K562 (cell line): ENCODE data around the gene MEIS2. TPM values are rescaled to one million over a fixed set of nuclear protein-coding genes. Genes with fewer than 3 reads are reported as not detected.

Experiments used
- CTBP1 ChIP-seq: fragments of 450-650 bp; IDR thresholded peaks from 2 replicates; pipeline ENCODE4 v1.6.1; 2016; ENCODE audit warnings: borderline replicate concordance
- DMBX1 ChIP-seq: fragments of 250-450 bp; sonication (Bioruptor Pico); IDR thresholded peaks from 2 replicates; pipeline ENCODE4 v1.8.0; 2022; ENCODE audit warnings: inconsistent platforms, mild to moderate bottlenecking, moderate library complexity, borderline replicate concordance
- ELF1 ChIP-seq: fragments of 200-800 bp; sonication (Bioruptor generic); IDR thresholded peaks from 2 replicates; pipeline ENCODE4 v1.6.1; 2016; ENCODE audit warnings: missing genetic modification characterization, missing compliant biosample characterization
- FUS ChIP-seq: fragments of 200-400 bp; formaldehyde crosslinking; optimal IDR thresholded peaks from 2 replicates; pipeline ENCODE3; 2017; ENCODE audit warnings: low read depth, low read length
- HMGN3 ChIP-seq: IDR thresholded peaks from 2 replicates; pipeline ENCODE4 v1.6.1; 2011; ENCODE audit warnings: borderline replicate concordance, low read depth, mild to moderate bottlenecking, mixed read lengths, low read length; ENCODE audit not compliant: insufficient read length; ENCODE audit errors: extremely low read depth
- MAZ ChIP-seq, 2 experiments: fragments of 450-650 bp in 1 of 2; sonication (generic) in 1 of 2; formaldehyde crosslinking; IDR thresholded peaks in 1 of 2; conservative IDR thresholded peaks in 1 of 2; 2 replicates each; pipeline versions ENCODE4 v1.4.0 to v1.5.0; 2020; ENCODE audit warnings: mild to moderate bottlenecking in 1 of 2, missing genetic modification reagents in 1 of 2
- MCM2 ChIP-seq: fragments of 450-650 bp; IDR thresholded peaks from 2 replicates; pipeline ENCODE4 v1.6.1; 2017; ENCODE audit warnings: low read depth, mild to moderate bottlenecking
- MCM3 ChIP-seq: fragments of 450-650 bp; IDR thresholded peaks from 2 replicates; pipeline ENCODE4 v1.6.1; 2016
- PHB ChIP-seq: fragments of 250-450 bp; sonication (Bioruptor Pico); IDR thresholded peaks from 2 replicates; pipeline ENCODE4 v1.5.0; 2021
- POLR2B ChIP-seq: fragments of 450-650 bp; IDR thresholded peaks from 2 replicates; pipeline ENCODE4 v1.6.1; 2018; ENCODE audit warnings: low read depth; ENCODE audit not compliant: partially characterized antibody
- PURB ChIP-seq: sonication (generic); formaldehyde crosslinking; IDR thresholded peaks from 2 replicates; pipeline ENCODE4 v1.9.0; 2021; ENCODE audit warnings: low read depth, mild to moderate bottlenecking, missing genetic modification reagents
- RBM22 ChIP-seq: fragments of 200-400 bp; formaldehyde crosslinking; IDR thresholded peaks from 2 replicates; pipeline ENCODE4 v1.6.1; 2018; ENCODE audit warnings: low read length, low read depth; ENCODE audit not compliant: poor library complexity, severe bottlenecking
- SRSF3 ChIP-seq: fragments of 200-400 bp; formaldehyde crosslinking; IDR thresholded peaks from 2 replicates; pipeline ENCODE4 v1.6.1; 2016; ENCODE audit warnings: mild to moderate bottlenecking, low read length, moderate library complexity; ENCODE audit not compliant: insufficient read depth
- ZC3H4 ChIP-seq: sonication (generic); formaldehyde crosslinking; IDR thresholded peaks from 2 replicates; pipeline ENCODE4 v1.9.0; 2021; ENCODE audit warnings: missing genetic modification reagents, borderline replicate concordance
- ZNF740 ChIP-seq, 3 experiments: fragments of 200-800 bp in 1 of 3; sonication (Bioruptor generic) in 1 of 3; sonication (generic) in 1 of 3; formaldehyde crosslinking in 1 of 3; IDR thresholded peaks; 2 replicates each; pipeline versions ENCODE4 v1.6.1 to v1.8.0; 2016 to 2022; ENCODE audit warnings: mild to moderate bottlenecking in 2 of 3, missing compliant biosample characterization in 2 of 3, missing genetic modification characterization in 2 of 3, missing genetic modification reagents in 1 of 3
- ZNF780A ChIP-seq: fragments of 250-450 bp; sonication (Bioruptor Pico); IDR thresholded peaks from 2 replicates; pipeline ENCODE4 v1.5.0; 2021; ENCODE audit warnings: mild to moderate bottlenecking
- polyA plus RNA-seq, 8 experiments: library from polyadenylated mRNA; depleted of rRNA in 4 of 8; stranded (reverse) in 5 of 8; unstranded in 3 of 8; fragments of >200 nt; fragmentation: Nextera tagmentation in 2 of 8; fragmentation: Illumina TruSeq in 1 of 8; extraction: Ambion mirVana in 2 of 8; extraction: Trizol in 1 of 8; gene quantifications; 2 replicates each; pipeline versions ENCODE4 v1.2.1 to v1.2.3, GENCODE V29; 2011 to 2014; ENCODE audit warnings: inconsistent platforms in 1 of 8, missing spikeins in 1 of 8
- total RNA-seq, 7 experiments: library from RNA; depleted of rRNA in 6 of 7; stranded (reverse); fragments of >200 nt in 6 of 7; fragmentation: Illumina TruSeq in 2 of 7; extraction: Trizol in 2 of 7; gene quantifications; 2 replicates each; pipeline versions ENCODE4 v1.2.1 to v1.2.3, GENCODE V29; 2011 to 2021; ENCODE audit warnings: low replicate concordance in 1 of 7
- TF ChIP-seq, protein P1 (sequence below): sonication (generic); formaldehyde crosslinking; IDR thresholded peaks from 2 replicates; pipeline ENCODE4 v1.9.0; 2022; ENCODE audit warnings: mild to moderate bottlenecking, missing genetic modification reagents

Gene MEIS2
- total and polyA plus RNA-seq, 9 of the 15 experiments (the other 6 are each of a cell fraction or from before 2014, with no cell fraction given), result 7.5 to 64.2 (median 22.3) TPM

DNA sequence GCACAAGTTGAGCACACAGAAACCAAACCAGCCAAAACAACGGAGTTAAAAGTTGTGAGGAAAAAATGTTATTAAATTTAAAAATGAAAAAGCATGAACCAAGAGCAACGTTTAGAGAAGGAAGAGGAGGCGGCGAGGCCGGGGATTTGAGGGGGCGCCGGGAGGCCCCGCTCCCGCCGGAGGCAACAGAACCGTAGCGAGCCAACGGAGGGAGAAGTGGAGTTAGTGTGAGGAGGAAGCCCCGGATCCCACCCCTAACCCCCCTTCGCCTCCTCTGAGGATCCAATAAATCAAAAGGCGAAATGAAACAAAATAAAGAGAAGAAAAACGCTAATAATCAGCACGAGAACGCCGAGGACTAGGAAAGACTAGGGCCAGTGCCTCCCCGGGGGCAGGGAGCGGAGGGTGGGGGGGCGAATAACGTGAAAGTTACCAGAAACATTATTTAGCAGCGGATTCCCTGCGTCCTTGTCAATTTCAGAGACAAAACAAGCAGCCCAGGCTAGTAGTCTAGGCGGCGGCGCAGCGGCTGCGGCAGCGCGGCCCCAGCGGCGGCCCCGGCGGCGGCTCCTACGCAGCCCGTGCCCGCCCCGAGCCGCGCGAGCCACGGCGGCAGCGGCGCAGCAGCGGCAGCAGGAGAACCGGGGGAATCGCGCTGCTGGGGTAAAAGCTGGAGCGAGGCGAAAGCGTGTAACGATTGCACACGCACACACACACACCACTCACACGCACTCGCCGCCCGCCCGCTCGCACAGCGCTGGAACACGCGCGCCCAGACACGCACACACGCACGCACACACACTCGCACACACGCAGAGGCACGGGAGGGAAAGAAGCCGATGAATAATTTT is 1.7 kb downstream of the MEIS2 start (continued):
- TF ChIP-seq, protein P1, sequence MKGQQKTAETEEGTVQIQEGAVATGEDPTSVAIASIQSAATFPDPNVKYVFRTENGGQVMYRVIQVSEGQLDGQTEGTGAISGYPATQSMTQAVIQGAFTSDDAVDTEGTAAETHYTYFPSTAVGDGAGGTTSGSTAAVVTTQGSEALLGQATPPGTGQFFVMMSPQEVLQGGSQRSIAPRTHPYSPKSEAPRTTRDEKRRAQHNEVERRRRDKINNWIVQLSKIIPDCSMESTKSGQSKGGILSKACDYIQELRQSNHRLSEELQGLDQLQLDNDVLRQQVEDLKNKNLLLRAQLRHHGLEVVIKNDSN (CRISPR knock-in tag), result no peak
- TF ChIP-seq PURB (CRISPR knock-in tag), result no peak
- TF ChIP-seq SRSF3, result no peak
- TF ChIP-seq HMGN3, result peak; percentile 66
- TF ChIP-seq MCM3, result no peak
- TF ChIP-seq ZNF780A (CRISPR knock-in tag), result no peak
- no peak for TF ChIP-seq ELF1 (tag)
- peak; percentile 2 for TF ChIP-seq POLR2B
- no peak for TF ChIP-seq MAZ (CRISPR knock-in tag; conservative IDR thresholded peaks at IDR 0.05 in 1 of 2, IDR thresholded peaks at IDR 0.05 in 1 of 2)
- TF ChIP-seq DMBX1, result no peak
- no peak for TF ChIP-seq FUS
- peak; percentile 65 for TF ChIP-seq RBM22
- TF ChIP-seq ZC3H4, result 0 out of 2 replicates have a peak, but pooled peaks have one; percentile 50
- TF ChIP-seq ZNF740 (CRISPR knock-in tag; IDR thresholded peaks at IDR 0.05), result 0 out of 2 replicates have a peak, but pooled peaks have one; percentile 24
- TF ChIP-seq ZNF740 (tag; IDR thresholded peaks at IDR 0.05), result 0 out of 4 replicates have a peak, but pooled peaks of 1 of the 2 experiments have one; percentile 15
- TF ChIP-seq PHB (CRISPR knock-in tag), result no peak
- TF ChIP-seq CTBP1, result peak; percentile 39; the same call in 1 of the 2 replicates
- no peak for TF ChIP-seq MCM2
